ENCODE measurements around the gene CLNK. TPM values are rescaled to one million over a fixed set of nuclear protein-coding genes. Genes with fewer than 3 reads are reported as not detected.
A peak's percentile ranks its signal among the peaks of the same experiment; 100 is the strongest.

Gene CLNK
- polyA plus RNA-seq, 3 donors = not detected

DNA sequence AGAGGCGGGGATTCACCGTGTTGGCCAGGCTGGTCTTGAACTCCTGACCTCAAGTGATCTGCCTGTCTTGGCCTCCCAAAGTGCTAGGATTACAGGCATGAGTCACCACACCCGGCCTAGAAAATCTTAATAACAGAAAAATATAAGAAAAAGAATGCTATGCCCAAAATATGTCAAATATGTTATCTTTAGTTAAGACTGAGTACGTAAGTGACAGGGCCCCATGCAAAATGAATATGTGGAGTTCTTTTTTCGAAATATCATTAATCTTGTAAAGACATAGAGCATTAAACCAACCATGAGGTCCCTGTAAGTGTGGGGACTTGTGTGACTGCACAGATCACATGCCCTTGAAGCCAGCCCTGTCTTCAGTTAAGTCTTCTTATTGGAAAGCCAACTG is 218.4 kb downstream of the CLNK start:
- peaks cover 3 to 14% (median 13%) of the 10 kb centered on the region in 7 donors for H3K9me3 Mint-ChIP-seq
- no peak overlapping the region for H3K4me2 ChIP-seq (replicated peaks; ENCODE audit: extremely low read depth, low read length, poor library complexity, severe bottlenecking)
- no peak for DNase-seq
- H4K20me1 ChIP-seq (ENCODE audit: insufficient read depth, low read length) = no peaks in the 10 kb centered on the region
- peaks cover 8 to 12% of the 10 kb centered on the region in 2 donors for H3K9me3 ChIP-seq (replicated peaks in 1 of 2; ENCODE audit: control insufficient read depth in 1 of 2, insufficient read depth in 1 of 2, low read length in 2 of 2)
- 100% methylated on average over 2 of the region's 5 CpGs for WGBS (ENCODE audit: insufficient coverage)
- H3K27ac ChIP-seq (ENCODE audit: low read depth in 1 of 2, low read length in 2 of 2) = no peak overlapping the region
- no peaks in the 10 kb centered on the region for H3K79me2 ChIP-seq (ENCODE audit: insufficient read depth, low read length)
- H3K4me1 Mint-ChIP-seq = peaks cover 8% of the 10 kb centered on the region
- peaks cover 6 to 7% of the 10 kb centered on the region in 2 donors for H3K4me1 ChIP-seq (ENCODE audit: control insufficient read depth in 1 of 2, insufficient read depth in 2 of 2, low read length in 2 of 2)
- peaks cover 0 to 4% of the 10 kb centered on the region in 2 donors for H3K36me3 Mint-ChIP-seq
- H3K4me3 Mint-ChIP-seq = no peak overlapping the region
- TF ChIP-seq, protein P1, sequence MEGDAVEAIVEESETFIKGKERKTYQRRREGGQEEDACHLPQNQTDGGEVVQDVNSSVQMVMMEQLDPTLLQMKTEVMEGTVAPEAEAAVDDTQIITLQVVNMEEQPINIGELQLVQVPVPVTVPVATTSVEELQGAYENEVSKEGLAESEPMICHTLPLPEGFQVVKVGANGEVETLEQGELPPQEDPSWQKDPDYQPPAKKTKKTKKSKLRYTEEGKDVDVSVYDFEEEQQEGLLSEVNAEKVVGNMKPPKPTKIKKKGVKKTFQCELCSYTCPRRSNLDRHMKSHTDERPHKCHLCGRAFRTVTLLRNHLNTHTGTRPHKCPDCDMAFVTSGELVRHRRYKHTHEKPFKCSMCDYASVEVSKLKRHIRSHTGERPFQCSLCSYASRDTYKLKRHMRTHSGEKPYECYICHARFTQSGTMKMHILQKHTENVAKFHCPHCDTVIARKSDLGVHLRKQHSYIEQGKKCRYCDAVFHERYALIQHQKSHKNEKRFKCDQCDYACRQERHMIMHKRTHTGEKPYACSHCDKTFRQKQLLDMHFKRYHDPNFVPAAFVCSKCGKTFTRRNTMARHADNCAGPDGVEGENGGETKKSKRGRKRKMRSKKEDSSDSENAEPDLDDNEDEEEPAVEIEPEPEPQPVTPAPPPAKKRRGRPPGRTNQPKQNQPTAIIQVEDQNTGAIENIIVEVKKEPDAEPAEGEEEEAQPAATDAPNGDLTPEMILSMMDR (IDR thresholded peaks at IDR 0.05) = no peak
- H3K27me3 ChIP-seq (ENCODE audit: control insufficient read depth in 2 of 2, insufficient read depth in 2 of 2, low read length in 2 of 2) = peaks cover 19 to 21% of the 10 kb centered on the region in 2 donors
- no peak overlapping the region for H3K27ac Mint-ChIP-seq
- H3K9ac ChIP-seq (ENCODE audit: insufficient read depth, low read length, poor library complexity, severe bottlenecking) = no peak overlapping the region
- intact Hi-C loops (cut with micrococcal nuclease) = no loop called here
- no peak overlapping the region for H2AFZ ChIP-seq (ENCODE audit: insufficient read depth, low read depth, low read length, poor library complexity, severe bottlenecking)
- H3K4me3 ChIP-seq (replicated peaks in 1 of 3; ENCODE audit: low read depth in 2 of 3, low read length in 3 of 3) = no peak overlapping the region
- H3K27me3 Mint-ChIP-seq (ENCODE audit: low read depth in 3 of 3) = peaks cover 18 to 32% (median 27%) of the 10 kb centered on the region in 3 donors
- no peaks in the 10 kb centered on the region for H3K36me3 ChIP-seq (replicated peaks in 1 of 2; ENCODE audit: control insufficient read depth in 1 of 2, insufficient read depth in 2 of 2, low read length in 2 of 2)

DNA sequence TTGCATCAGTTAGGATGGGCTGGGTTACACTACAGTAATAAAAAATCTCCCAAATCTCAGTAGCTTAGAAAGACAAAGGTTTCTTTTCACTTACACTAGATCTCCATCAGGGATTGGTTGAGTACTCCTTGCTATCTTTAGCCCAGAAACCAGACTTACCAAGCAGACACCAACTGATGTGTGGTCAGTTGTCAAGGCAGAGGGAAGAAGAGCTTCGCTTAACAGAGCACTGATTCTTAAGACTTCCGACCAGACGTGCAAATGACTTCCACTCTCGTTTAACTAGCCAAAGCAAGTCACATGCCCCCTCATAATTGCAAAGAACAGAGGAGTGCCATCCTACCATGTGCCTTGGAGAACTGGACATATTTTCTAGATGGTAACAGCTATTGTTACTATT is 221.7 kb downstream of the CLNK start:
- H4K20me1 ChIP-seq (ENCODE audit: insufficient read depth, low read length) = no peaks in the 10 kb centered on the region
- no peaks in the 10 kb centered on the region for H3K36me3 ChIP-seq (replicated peaks in 1 of 2; ENCODE audit: control insufficient read depth in 1 of 2, insufficient read depth in 2 of 2, low read length in 2 of 2)
- H3K9me3 ChIP-seq (replicated peaks in 1 of 2; ENCODE audit: control insufficient read depth in 1 of 2, insufficient read depth in 1 of 2, low read length in 2 of 2) = peaks cover 8 to 15% of the 10 kb centered on the region in 2 donors
- peaks cover 3 to 21% (median 17%) of the 10 kb centered on the region in 7 donors for H3K9me3 Mint-ChIP-seq
- peaks cover 45 to 56% (median 49%) of the 10 kb centered on the region in 3 donors for H3K27me3 Mint-ChIP-seq (ENCODE audit: low read depth in 3 of 3)
- H3K4me1 ChIP-seq (ENCODE audit: control insufficient read depth in 1 of 2, insufficient read depth in 2 of 2, low read length in 2 of 2) = peaks cover 10 to 14% of the 10 kb centered on the region in 2 donors
- no peak overlapping the region for H3K27ac Mint-ChIP-seq
- TF ChIP-seq, protein P1 (IDR thresholded peaks at IDR 0.05) = no peak
- no peaks in the 10 kb centered on the region for H3K79me2 ChIP-seq (ENCODE audit: insufficient read depth, low read length)
- peak overlapping the region in 1 of 2 donors; percentile 31 for H3K4me3 Mint-ChIP-seq
- no peak overlapping the region for H2AFZ ChIP-seq (ENCODE audit: insufficient read depth, low read depth, low read length, poor library complexity, severe bottlenecking)
- no peak overlapping the region for H3K4me2 ChIP-seq (replicated peaks; ENCODE audit: extremely low read depth, low read length, poor library complexity, severe bottlenecking)
- DNase-seq = no peak
- peaks cover 31 to 45% of the 10 kb centered on the region in 2 donors for H3K27me3 ChIP-seq (ENCODE audit: control insufficient read depth in 2 of 2, insufficient read depth in 2 of 2, low read length in 2 of 2)
- H3K4me1 Mint-ChIP-seq = peaks cover 12% of the 10 kb centered on the region
- H3K36me3 Mint-ChIP-seq = peaks cover 4% of the 10 kb centered on the region in 2 donors
- H3K9ac ChIP-seq (ENCODE audit: insufficient read depth, low read length, poor library complexity, severe bottlenecking) = no peak overlapping the region
- WGBS (ENCODE audit: insufficient coverage) = no CpG with 5 or more reads among the region's 4 CpGs
- H3K27ac ChIP-seq (ENCODE audit: low read depth in 1 of 2, low read length in 2 of 2) = no peak overlapping the region
- H3K4me3 ChIP-seq (replicated peaks in 1 of 3; ENCODE audit: low read depth in 2 of 3, low read length in 3 of 3) = no peak overlapping the region
- intact Hi-C loops (cut with micrococcal nuclease) = no loop called here
